HG02623 (cell line): ENCODE data around the gene OSBPL2.

Experiments
- ATAC-seq: cut with Tn5 transposase; IDR thresholded peaks from one replicate; pipeline ENCODE4 v1.9.1; 2021; ENCODE audit warnings: moderate library complexity; ENCODE audit not compliant: unreplicated experiment

The OSBPL2 gene

GRCh38 chr20:62320581-62321354, 82.4 kb downstream of the OSBPL2 start:
- ATAC-seq, result no peak

- ATAC-seq, result no peak
Observed at GRCh38 chr20:62321521-62321948, 83.2 kb downstream of the OSBPL2 start.

- no peak for ATAC-seq
Observed at GRCh38 chr20:62321975-62322374, 83.7 kb downstream of the OSBPL2 start.

GRCh38 chr20:62322492-62323041, 84.2 kb downstream of the OSBPL2 start:
- no peak for ATAC-seq

- no peak for ATAC-seq
Observed at GRCh38 chr20:62323146-62323979, 85.0 kb downstream of the OSBPL2 start.

GRCh38 chr20:62323980-62324906, 85.9 kb downstream of the OSBPL2 start:
- no peak for ATAC-seq

GRCh38 chr20:62325172-62325905, 87.0 kb downstream of the OSBPL2 start:
- no peak for ATAC-seq

GRCh38 chr20:62326559-62326958, 88.2 kb downstream of the OSBPL2 start:
- ATAC-seq, result no peak

GRCh38 chr20:62326959-62327725, 88.8 kb downstream of the OSBPL2 start:
- no peak for ATAC-seq

- no peak for ATAC-seq
Observed at GRCh38 chr20:62327726-62328495, 89.6 kb downstream of the OSBPL2 start.

GRCh38 chr20:62328684-62329388, 90.5 kb downstream of the OSBPL2 start:
- ATAC-seq, result no peak

GRCh38 chr20:62329389-62330377, 91.4 kb downstream of the OSBPL2 start:
- ATAC-seq, result no peak

GRCh38 chr20:62330576-62331317, 92.4 kb downstream of the OSBPL2 start:
- ATAC-seq, result no peak

- no peak for ATAC-seq
Observed at GRCh38 chr20:62331347-62331746, 93.0 kb downstream of the OSBPL2 start.

- no peak for ATAC-seq
Observed at GRCh38 chr20:62332421-62332820, 94.1 kb downstream of the OSBPL2 start.
